ELF-1 (cell line): ENCODE data around the gene P3H2.

Experiments used
- DNase-seq: peaks from one replicate; pipeline ENCODE4 v3.0.0-alpha.2; 2016; ENCODE audit warnings: low read depth, low spot score

The P3H2 gene

GRCh38 chr3:190125436-190126068 lies 4.9 kb upstream of the P3H2 start:
- DNase-seq: no peak

GRCh38 chr3:190124067-190124466 lies 3.4 kb upstream of the P3H2 start:
- DNase-seq: no peak

DNA sequence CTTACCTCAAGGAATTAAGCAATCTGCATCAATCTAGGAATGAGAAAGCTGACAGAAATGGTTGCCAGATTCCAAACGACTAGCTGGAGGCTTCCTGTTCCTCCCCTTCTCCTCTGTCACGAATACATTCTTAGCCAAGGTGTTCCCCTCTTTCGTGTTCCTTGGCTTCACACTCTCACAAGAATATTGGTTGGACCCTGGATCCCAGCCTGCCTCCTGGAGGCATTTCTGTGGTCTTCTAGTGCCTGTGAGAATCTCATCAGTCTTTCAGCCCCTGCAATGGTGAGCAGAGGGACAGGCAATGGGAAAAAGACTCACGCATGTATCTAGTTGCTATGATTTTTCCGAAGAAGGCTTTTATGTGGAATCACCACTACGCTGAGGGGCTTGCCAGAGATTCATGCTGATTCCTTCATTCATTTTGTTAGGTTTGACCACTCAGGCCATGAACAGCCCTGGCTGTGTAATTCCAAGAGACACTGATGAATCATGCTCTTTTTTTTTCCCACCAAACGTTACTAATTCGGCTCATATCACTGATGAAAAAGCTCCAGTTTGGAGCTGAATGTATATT lies 1.6 kb upstream of the P3H2 start:
- DNase-seq: no peak

GRCh38 chr3:190121383-190121782 lies 686 bp upstream of the P3H2 start:
- DNase-seq: no peak

DNA sequence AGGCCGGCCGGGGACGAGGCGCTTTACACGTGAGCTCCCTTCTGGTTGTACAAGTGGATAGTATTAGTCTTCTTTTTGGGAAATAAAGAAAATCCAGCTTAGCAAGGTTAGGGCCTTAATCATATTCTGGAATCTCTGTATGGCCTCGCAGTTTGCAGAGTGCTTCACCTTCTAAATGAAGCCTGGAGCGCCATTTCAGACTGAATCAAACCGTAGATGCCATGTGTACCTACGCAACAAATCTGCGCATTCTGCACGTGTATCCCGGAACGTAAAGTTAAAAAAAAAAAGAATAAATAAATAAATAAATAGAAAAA lies 322 bp upstream of the P3H2 start:
- no peak for DNase-seq

GRCh38 chr3:190119461-190120268 lies 1.0 kb downstream of the P3H2 start:
- no peak for DNase-seq

DNA sequence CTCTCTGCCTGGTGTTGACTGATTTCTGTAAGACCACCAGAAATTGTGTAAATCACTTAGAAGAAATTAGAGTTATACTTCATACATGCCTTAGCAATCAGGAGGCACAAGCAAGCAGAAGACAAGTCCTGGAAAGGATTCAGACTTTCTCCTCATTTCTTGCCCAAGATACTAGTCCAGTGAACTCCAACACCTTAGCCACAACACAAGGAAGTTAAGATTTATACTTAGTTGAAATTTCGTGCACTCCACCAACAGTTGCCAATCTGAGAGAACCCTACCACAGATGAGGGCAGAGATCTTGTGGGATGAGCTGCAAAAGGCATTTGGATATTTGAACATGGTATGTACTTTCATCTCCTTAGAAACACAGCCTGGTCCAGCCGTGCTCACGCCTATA lies 2.3 kb downstream of the P3H2 start:
- DNase-seq: no peak

- no peak for DNase-seq
Observed at GRCh38 chr3:190117981-190118380, 2.7 kb downstream of the P3H2 start.

GRCh38 chr3:190116551-190117067 lies 4.1 kb downstream of the P3H2 start:
- no peak for DNase-seq

GRCh38 chr3:190110826-190111225 lies 9.9 kb downstream of the P3H2 start:
- DNase-seq: no peak

DNA sequence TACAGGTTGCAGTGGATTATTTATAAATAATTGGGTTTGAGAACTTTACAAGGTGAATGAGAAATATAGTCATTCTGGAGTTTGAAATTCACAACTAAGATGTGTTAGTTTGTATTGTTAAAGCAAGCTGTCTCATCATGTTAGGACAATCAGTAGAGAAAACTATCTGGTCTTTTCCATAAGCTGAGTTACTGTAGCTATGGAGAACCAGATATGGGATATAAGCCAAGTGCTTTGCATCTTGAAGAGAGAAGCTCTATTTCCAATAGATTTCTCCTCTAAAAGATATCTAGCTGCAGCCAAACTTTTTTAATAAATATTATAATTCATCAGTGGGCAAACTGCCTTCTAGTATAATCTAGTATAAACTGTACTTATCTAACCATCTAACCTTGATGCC lies 11.3 kb downstream of the P3H2 start:
- DNase-seq: no peak

DNA sequence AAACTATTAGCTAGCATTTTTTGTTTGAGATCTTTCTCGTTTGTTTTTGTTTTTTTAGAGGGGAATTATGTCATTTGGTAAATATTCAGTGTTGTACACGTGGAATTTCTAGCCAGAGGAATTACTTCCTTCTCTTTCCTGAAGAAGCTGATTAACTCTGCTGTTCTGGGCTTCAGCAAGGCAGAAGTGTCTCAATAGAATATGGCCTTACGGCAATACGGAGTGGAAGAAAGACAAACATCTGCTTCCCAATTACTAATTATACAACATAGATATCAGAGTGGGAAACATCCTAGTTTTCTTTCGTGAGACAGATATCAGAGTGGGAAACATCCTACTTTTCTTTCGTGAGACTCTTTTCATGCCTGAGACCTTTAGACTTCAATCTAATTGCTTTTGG lies 11.9 kb downstream of the P3H2 start:
- DNase-seq: no peak

DNA sequence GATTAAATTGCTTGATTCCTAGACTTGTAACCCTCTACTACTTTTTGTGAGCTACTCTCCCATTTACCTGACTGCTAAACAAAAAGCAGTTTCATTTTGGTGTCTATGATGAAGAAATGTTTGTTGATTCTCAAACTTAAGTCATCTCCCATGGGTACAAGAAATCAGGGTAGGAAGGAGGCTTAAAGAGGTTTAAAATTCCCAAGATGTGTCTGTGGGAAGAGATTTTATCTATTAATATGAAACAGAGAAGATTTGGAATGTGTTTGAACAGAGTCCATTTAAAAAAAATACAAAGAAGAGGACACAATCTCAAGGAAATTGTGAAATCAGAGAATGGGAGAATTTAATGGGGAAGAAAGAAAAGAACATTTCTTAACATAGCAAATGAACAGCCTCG lies 14.8 kb downstream of the P3H2 start:
- DNase-seq: no peak

- no peak for DNase-seq
Observed at GRCh38 chr3:190101320-190102011, 19.2 kb downstream of the P3H2 start.

- DNase-seq: no peak
Observed at GRCh38 chr3:190099099-190099498, 21.6 kb downstream of the P3H2 start.

GRCh38 chr3:190097617-190098016 lies 23.1 kb downstream of the P3H2 start:
- DNase-seq: no peak

DNA sequence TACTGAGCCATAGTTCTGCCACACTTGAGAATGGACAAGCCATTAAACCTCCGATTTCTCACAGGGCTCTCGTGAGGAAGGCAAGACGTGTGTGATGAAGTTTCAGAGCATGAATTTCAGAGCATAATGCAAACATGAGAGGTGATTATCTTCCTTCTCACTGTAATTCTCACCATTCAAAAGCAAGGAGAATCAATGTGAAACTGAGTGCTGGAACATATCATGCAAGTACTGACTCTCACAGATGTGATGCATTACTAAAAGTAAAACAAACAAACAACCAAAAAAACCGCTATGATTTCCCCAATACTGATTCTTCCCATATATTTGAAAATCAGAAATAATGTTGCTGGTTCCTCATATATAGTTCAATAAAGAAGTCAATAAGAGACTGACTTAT lies 23.7 kb downstream of the P3H2 start:
- DNase-seq: no peak

DNA sequence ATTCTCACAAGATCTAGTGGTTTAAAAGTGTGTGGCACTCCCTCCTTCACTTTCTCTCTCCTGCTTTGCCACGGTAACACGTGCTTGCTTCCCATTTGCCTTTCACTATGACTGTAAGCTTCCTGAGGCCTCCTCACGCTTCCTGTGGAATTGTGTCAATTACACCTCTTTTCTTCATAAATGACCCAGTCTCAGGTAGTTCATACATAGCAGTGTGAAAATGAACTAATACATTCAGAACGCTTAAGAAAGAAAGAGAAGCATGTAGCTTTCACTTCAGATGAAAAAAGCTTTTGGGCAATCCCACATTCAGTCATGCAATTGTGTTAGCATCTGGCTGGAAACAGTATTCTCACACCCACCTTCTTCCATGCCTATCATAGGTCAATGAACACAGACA lies 24.4 kb downstream of the P3H2 start:
- no peak for DNase-seq

DNA sequence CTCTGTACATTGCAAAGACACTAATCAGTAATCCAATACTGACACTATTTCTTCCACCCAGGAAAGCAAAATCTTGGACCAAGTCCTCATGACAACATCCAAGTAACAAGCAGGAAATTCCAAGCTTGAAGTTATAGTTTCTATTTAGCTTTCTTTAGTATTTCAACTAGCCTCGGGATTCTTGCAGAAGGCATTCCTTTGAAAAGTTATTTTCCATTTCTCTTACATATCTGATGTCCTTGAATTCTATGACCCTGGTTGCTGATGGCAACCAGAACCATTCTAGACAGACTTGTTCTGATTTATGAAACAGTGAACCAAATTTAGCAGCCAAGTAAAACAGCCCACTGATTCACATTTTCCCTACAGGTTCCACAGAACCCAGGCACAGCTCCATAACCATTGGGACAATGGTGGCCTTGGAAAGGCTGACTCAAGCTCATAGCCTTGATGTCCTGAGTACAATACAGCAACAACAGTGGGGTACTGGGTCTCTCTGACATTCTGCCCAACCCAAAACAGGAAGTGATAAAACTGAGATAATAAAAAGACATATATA lies 26.5 kb downstream of the P3H2 start:
- no peak for DNase-seq

GRCh38 chr3:190092250-190092649 lies 28.4 kb downstream of the P3H2 start:
- no peak for DNase-seq

DNA sequence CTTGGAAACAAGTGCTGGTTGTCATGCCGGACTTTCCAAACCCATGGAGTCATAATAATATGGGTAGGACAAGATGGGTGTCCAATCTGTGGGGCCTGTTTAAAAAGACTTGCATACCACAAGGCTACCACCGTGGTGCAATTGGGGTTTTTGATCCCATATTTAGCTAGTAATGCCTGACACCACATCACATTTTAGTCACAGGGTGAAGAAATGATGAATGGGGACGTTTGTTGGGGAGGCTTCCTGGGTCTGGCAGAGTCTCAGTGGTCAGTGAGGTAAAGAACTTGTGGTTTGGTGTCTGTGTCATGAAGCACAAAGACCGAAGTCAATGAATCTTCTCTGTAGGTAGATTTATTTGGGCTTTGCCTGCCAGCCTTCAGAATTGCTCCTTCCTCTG lies 31.0 kb downstream of the P3H2 start:
- no peak for DNase-seq

DNA sequence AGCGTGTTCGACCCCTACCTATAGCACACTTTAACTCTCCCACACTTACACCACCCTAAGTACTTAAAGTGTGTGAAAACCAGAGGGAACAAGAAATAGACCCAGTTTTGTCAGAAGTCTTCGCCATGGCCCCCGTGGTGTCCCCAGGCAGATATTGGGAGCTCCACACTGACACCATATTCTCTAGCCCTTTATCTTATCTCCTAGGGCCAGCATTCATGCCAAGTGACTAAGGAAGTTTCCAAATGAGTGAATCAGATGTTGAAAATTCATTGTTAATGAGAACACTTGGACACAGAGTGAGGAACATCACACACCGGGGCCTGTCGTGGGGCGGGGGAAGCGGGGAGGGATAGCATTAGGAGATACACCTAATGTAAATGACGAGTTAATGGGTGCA lies 31.8 kb downstream of the P3H2 start:
- no peak for DNase-seq
